ENCODE measurements around the gene TLR7. TPM values are rescaled to one million over a fixed set of nuclear protein-coding genes. Genes with fewer than 3 reads are reported as not detected.

The TLR7 gene
- total and polyA plus RNA-seq, 12 donors, result 0.03 to 3.2 (median 0.46) TPM

GRCh38 chrX:12930150-12930549, 63.3 kb downstream of the TLR7 start:
- no peak for ATAC-seq
- H3K36me3 ChIP-seq, result no peaks in the 10 kb centered on the region
- H3K4me1 ChIP-seq, result no peaks in the 10 kb centered on the region
- DNase-seq, result no peak
- H3K9me3 ChIP-seq, result no peaks in the 10 kb centered on the region
- intact Hi-C loops (cut with DNase I), result no loop called here
- peaks cover 0 to 43% (median 0%) of the 10 kb centered on the region in 7 donors for H3K27me3 ChIP-seq
- no peak overlapping the region for H3K4me3 ChIP-seq
- TF ChIP-seq CTCF (IDR thresholded peaks at IDR 0.05), result no peak
- no peak overlapping the region for H3K27ac ChIP-seq
- 81 to 90% methylated on average over 2 of the region's 2 CpGs for WGBS, 2 donors

GRCh38 chrX:12932244-12932643, 65.4 kb downstream of the TLR7 start:
- DNase-seq (no peak), ATAC-seq (no peak)
- Histone ChIP-seq H3K9me3 (peaks cover 0 to 7% (median 0%) of the 10 kb centered on the region in 11 donors), H3K27ac (no peak overlapping the region), H3K4me3 (no peak overlapping the region), H3K27me3 (peaks cover 0 to 37% (median 0%) of the 10 kb centered on the region in 7 donors), H3K36me3 (no peaks in the 10 kb centered on the region), H3K4me1 (no peaks in the 10 kb centered on the region)
- intact Hi-C loops (cut with DNase I), result no loop called here
- TF ChIP-seq CTCF (IDR thresholded peaks at IDR 0.05), result no peak
- WGBS, 2 donors, result 90 to 92% methylated on average over 1 of the region's 1 CpG

- no peak for DNase-seq
- TF ChIP-seq CTCF (IDR thresholded peaks at IDR 0.05), result no peak
- H3K9me3 ChIP-seq, result peaks cover 0 to 7% (median 0%) of the 10 kb centered on the region in 11 donors
- no peaks in the 10 kb centered on the region for H3K36me3 ChIP-seq
- 91 to 95% methylated on average over 5 of the region's 5 CpGs for WGBS, 2 donors
- intact Hi-C loops (cut with DNase I), result no loop called here
- H3K27me3 ChIP-seq, result peaks cover 0 to 40% (median 0%) of the 10 kb centered on the region in 7 donors
- ATAC-seq, result no peak
- no peak overlapping the region for H3K4me3 ChIP-seq
- no peaks in the 10 kb centered on the region for H3K4me1 ChIP-seq
- H3K27ac ChIP-seq, result no peak overlapping the region
Observed at GRCh38 chrX:12934850-12935249, 68.0 kb downstream of the TLR7 start.

- H3K27ac ChIP-seq, result no peak overlapping the region
- H3K27me3 ChIP-seq, result peaks cover 0 to 26% (median 0%) of the 10 kb centered on the region in 7 donors
- ATAC-seq (no peak), DNase-seq (no peak)
- H3K4me3 ChIP-seq, result no peak overlapping the region
- 75 to 88% methylated on average over 1 of the region's 1 CpG for WGBS, 2 donors
- intact Hi-C loops (cut with DNase I), result no loop called here
- H3K36me3 ChIP-seq, result no peaks in the 10 kb centered on the region
- H3K9me3 ChIP-seq, result peaks cover 0 to 7% (median 0%) of the 10 kb centered on the region in 11 donors
- no peaks in the 10 kb centered on the region for H3K4me1 ChIP-seq
- TF ChIP-seq CTCF (IDR thresholded peaks at IDR 0.05), result no peak
Observed at GRCh38 chrX:12936947-12937346, 70.1 kb downstream of the TLR7 start.

Other genes with a start within 250 kb of the TLR7 start
- gene PRPS2, start 75.7 kb upstream of the TLR7 start, total RNA-seq, result 1 to 10 TPM; 2.1 to 9.7 (median 3.6) TPM
- 1 to 10 TPM; 2.7 to 4.0 TPM for gene PRPS2, start 75.7 kb upstream of the TLR7 start, polyA plus RNA-seq
- gene TLR8, start 39.5 kb downstream of the TLR7 start, total RNA-seq, result 1 to 10 TPM in 4 of 10 donors, under 1 TPM in 6; 0.17 to 6.9 (median 0.67) TPM
- gene TLR8, start 39.5 kb downstream of the TLR7 start, polyA plus RNA-seq, result under 1 TPM; 0.07 to 0.23 TPM
- gene TMSB4X, start 108.0 kb downstream of the TLR7 start, total RNA-seq, result 1,000 to 10,000 TPM in 3 of 10 donors, 100 to 1,000 TPM in 7; 700 to 2,442 (median 850) TPM
- gene TMSB4X, start 108.0 kb downstream of the TLR7 start, polyA plus RNA-seq, result 1,000 to 10,000 TPM; 2,617 to 3,026 TPM
- gene FAM9C, start 177.5 kb downstream of the TLR7 start, total RNA-seq, result under 1 TPM in 6 of 10 donors, not detected in 4; 0.07 to 1.00 (median 0.29) TPM
- gene FAM9C, start 177.5 kb downstream of the TLR7 start, polyA plus RNA-seq, result not detected

All from heart right ventricle (tissue), 16 donors.